Esophagus muscularis mucosa (tissue), 4 donors: ENCODE data around the gene ZNF264. TPM values are rescaled to one million over a fixed set of nuclear protein-coding genes. Genes with fewer than 3 reads are reported as not detected.

Experiments
- DNase-seq: peaks from one replicate; pipeline ENCODE4 v3.0.0-alpha.2; 2017; ENCODE audit errors: extremely low spot score
- H3K27ac ChIP-seq, 4 donors: fragments of 200-600 bp; sonication (generic); replicated peaks in 1 of 4; 1 replicate in 3 of 4; 2 replicates in 1 of 4; pipeline ENCODE4 v1.5.1; 2016 to 2019; ENCODE audit warnings: mild to moderate bottlenecking in 1 of 4
- H3K27me3 ChIP-seq, 4 donors: fragments of 200-600 bp; sonication (generic); one replicate each; pipeline versions ENCODE4 v1.5.1 to v1.6.0; 2016 to 2019
- H3K36me3 ChIP-seq, 4 donors: fragments of 200-600 bp; sonication (generic); one replicate each; pipeline ENCODE4 v1.5.1; 2016 to 2019
- H3K4me1 ChIP-seq, 4 donors: fragments of 200-600 bp; sonication (generic); one replicate each; pipeline ENCODE4 v1.5.1; 2016 to 2019
- H3K4me3 ChIP-seq, 4 donors: fragments of 200-600 bp; sonication (generic); 1 replicate in 2 of 4; 2 replicates in 2 of 4; pipeline ENCODE4 v1.5.1; 2016 to 2019; ENCODE audit warnings: mild to moderate bottlenecking in 4 of 4, moderate library complexity in 1 of 4
- H3K9me3 ChIP-seq, 4 donors: fragments of 200-600 bp; sonication (generic); 1 replicate in 3 of 4; 2 replicates in 1 of 4; pipeline ENCODE4 v1.5.1; 2016 to 2019
- CTCF ChIP-seq, 3 experiments: fragments of 200-600 bp in 2 of 3; fragments of 450-650 bp in 1 of 3; sonication (generic) in 2 of 3; IDR thresholded peaks; one replicate each; pipeline ENCODE4 v1.5.1; 2017 to 2019; ENCODE audit warnings: antibody characterized with exemption in 3 of 3, mild to moderate bottlenecking in 2 of 3, moderate library complexity in 1 of 3
- EP300 ChIP-seq: sonication (generic); formaldehyde crosslinking; IDR thresholded peaks from one replicate; pipeline ENCODE4 v1.6.1; 2017; ENCODE audit warnings: antibody characterized with exemption
- POLR2A ChIP-seq: fragments of 450-650 bp; IDR thresholded peaks from one replicate; pipeline ENCODE4 v1.6.1; 2017; ENCODE audit warnings: antibody characterized with exemption, moderate library complexity, mild to moderate bottlenecking, low read depth
- POLR2AphosphoS5 ChIP-seq, 2 donors: sonication (generic); formaldehyde crosslinking; IDR thresholded peaks; one replicate each; pipeline ENCODE4 v1.6.1; 2017; ENCODE audit warnings: antibody characterized with exemption in 2 of 2
- WGBS: methylation state at CpG from one replicate; pipeline ENCODE4 v1.1.5; 2018; 5-methylcytosine and 5-hydroxymethylcytosine counted together
- intact Hi-C: fragments of 100-400 bp; cut with DNase I; formaldehyde crosslinking; loops from one replicate; pipeline ENCODE4 v1.15.1; 2023
- total RNA-seq, 4 donors: library from RNA; depleted of rRNA; stranded (reverse); fragments of >200 nt; gene quantifications; one replicate each; pipeline versions ENCODE4 v1.1.0 to v1.2.1, GENCODE V29; 2016

ZNF264 gene
- total RNA-seq, 4 donors from 2014 or later: 24.1 to 66.7 (median 42.5) TPM

- Histone ChIP-seq H3K4me1 (peaks cover 21 to 36% (median 29%) of the 10 kb centered on the region in 4 donors), H3K9me3 (no peaks in the 10 kb centered on the region), H3K27me3 (no peaks in the 10 kb centered on the region), H3K27ac (peak within 1 kb of the TSS; percentile 88 to 92 (median 90)), H3K36me3 (peaks cover 12 to 30% (median 19%) of the 10 kb centered on the region in 4 donors), H3K4me3 (peak within 1 kb of the TSS; percentile 79 to 94 (median 88))
- peak; percentile 98 for DNase-seq
- intact Hi-C loops: loop anchor here (5.0 kb wide), 1 partner anchor 37 kb away; no protein-coding TSS in a partner anchor
- WGBS: 0% methylated on average over 26 of the region's 61 CpGs
- TF ChIP-seq POLR2AphosphoS5 (IDR thresholded peaks at IDR 0.05) (peak; percentile 91 to 94), POLR2A (peak; percentile 36), EP300 (no peak), CTCF (IDR thresholded peaks at IDR 0.05) (peak in 1 of 3 experiments; percentile 20)
Measured at GRCh38 chr19:57240311-57241090, 49.2 kb downstream of the ZNF264 start, which contains the start of gene ZNF805. Gene ZNF805 (plus strand): TSS chr19:57240632. CDS start chr19:57240892, 260 bp downstream.

DNA sequence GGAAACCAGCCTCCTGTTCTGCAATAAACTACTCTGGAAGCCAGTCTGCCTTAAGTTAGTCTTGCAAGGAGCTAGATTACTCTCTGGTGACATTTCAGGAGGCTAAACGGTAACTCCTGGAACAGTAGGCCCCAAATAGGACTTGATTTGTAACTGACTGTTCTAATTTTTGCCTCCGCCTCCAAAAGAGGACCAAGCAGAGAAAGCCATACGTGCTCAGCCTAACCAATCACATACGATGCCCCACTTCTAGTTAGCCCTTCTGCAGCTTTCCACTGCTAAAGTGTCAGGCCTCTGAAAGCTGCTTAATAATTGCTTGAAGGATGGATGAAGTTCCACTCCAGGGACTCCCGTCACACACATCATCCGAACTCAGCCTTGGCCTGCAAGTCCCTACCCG lies 49.9 kb downstream of the ZNF264 start:
- Histone ChIP-seq H3K27ac (peak overlapping the region; percentile 88 to 92 (median 90)), H3K4me3 (peak overlapping the region; percentile 79 to 94 (median 88)), H3K9me3 (no peaks in the 10 kb centered on the region), H3K4me1 (peaks cover 21 to 36% (median 29%) of the 10 kb centered on the region in 4 donors), H3K36me3 (peaks cover 16 to 36% (median 24%) of the 10 kb centered on the region in 4 donors), H3K27me3 (no peaks in the 10 kb centered on the region)
- peak; percentile 4 for DNase-seq
- WGBS: 9% methylated on average over 7 of the region's 7 CpGs
- intact Hi-C loops: loop anchor here (5.0 kb wide), 1 partner anchor 36 kb away; no protein-coding TSS in a partner anchor
- TF ChIP-seq EP300 (no peak), CTCF (IDR thresholded peaks at IDR 0.05) (no peak), POLR2A (no peak), POLR2AphosphoS5 (IDR thresholded peaks at IDR 0.05) (no peak)

GRCh38 chr19:57242821-57243220 lies 51.5 kb downstream of the ZNF264 start:
- intact Hi-C loops: loop anchor here (5.0 kb wide), 1 partner anchor 34 kb away; no protein-coding TSS in a partner anchor
- Histone ChIP-seq H3K27ac (no peak overlapping the region), H3K4me1 (peaks cover 21 to 36% (median 29%) of the 10 kb centered on the region in 4 donors), H3K27me3 (no peaks in the 10 kb centered on the region), H3K4me3 (no peak overlapping the region), H3K36me3 (peaks cover 27 to 53% (median 39%) of the 10 kb centered on the region in 4 donors), H3K9me3 (no peaks in the 10 kb centered on the region)
- TF ChIP-seq POLR2AphosphoS5 (IDR thresholded peaks at IDR 0.05) (no peak), EP300 (no peak), CTCF (IDR thresholded peaks at IDR 0.05) (no peak), POLR2A (no peak)
- no peak for DNase-seq
- WGBS: 90% methylated on average over 5 of the region's 5 CpGs

- Histone ChIP-seq H3K36me3 (peaks cover 41 to 70% (median 54%) of the 10 kb centered on the region in 4 donors), H3K4me1 (peaks cover 21 to 36% (median 28%) of the 10 kb centered on the region in 4 donors), H3K4me3 (no peak overlapping the region), H3K27ac (no peak overlapping the region), H3K9me3 (no peaks in the 10 kb centered on the region), H3K27me3 (no peaks in the 10 kb centered on the region)
- WGBS: 94% methylated on average over 5 of the region's 5 CpGs
- peak; percentile 42 for DNase-seq
- intact Hi-C loops: loop anchor here (5.0 kb wide), 1 partner anchor 33 kb away; no protein-coding TSS in a partner anchor
- TF ChIP-seq POLR2A: no peak
Measured at GRCh38 chr19:57244513-57244912, 53.2 kb downstream of the ZNF264 start.

- Histone ChIP-seq H3K36me3 (peaks cover 41 to 73% (median 57%) of the 10 kb centered on the region in 4 donors), H3K4me3 (no peak overlapping the region), H3K4me1 (peaks cover 19 to 31% (median 24%) of the 10 kb centered on the region in 4 donors), H3K27me3 (no peaks in the 10 kb centered on the region), H3K9me3 (no peaks in the 10 kb centered on the region), H3K27ac (no peak overlapping the region)
- WGBS: 94% methylated on average over 5 of the region's 5 CpGs
- TF ChIP-seq POLR2A: no peak
- no peak for TF ChIP-seq CTCF (IDR thresholded peaks at IDR 0.05)
- intact Hi-C loops: no loop called here
- DNase-seq: peak; percentile 39
Measured at GRCh38 chr19:57245066-57245465, 53.8 kb downstream of the ZNF264 start.
